ENCODE data around the gene KHDC3L.

- no peak for TF ChIP-seq ZNF488 (tag by site-specific recombination; IDR thresholded peaks at IDR 0.05)
- no peak for TF ChIP-seq SP2 (tag by site-specific recombination; IDR thresholded peaks at IDR 0.05)
- no peak for TF ChIP-seq ZNF513 (tag by site-specific recombination; IDR thresholded peaks at IDR 0.05)
- TF ChIP-seq ZNF121 (tag by site-specific recombination; IDR thresholded peaks at IDR 0.05): no peak
- TF ChIP-seq ZFP37 (tag by site-specific recombination; IDR thresholded peaks at IDR 0.05): no peak
- no peak for TF ChIP-seq ZNF280D (tag by site-specific recombination; IDR thresholded peaks at IDR 0.05)
- TF ChIP-seq ZNF544 (tag by site-specific recombination; IDR thresholded peaks at IDR 0.05): no peak
- no peak for TF ChIP-seq CTCF (tag by site-specific recombination; IDR thresholded peaks at IDR 0.05)
- TF ChIP-seq ZNF350 (tag by site-specific recombination; IDR thresholded peaks at IDR 0.05): no peak
- TF ChIP-seq ZNF580 (tag by site-specific recombination; IDR thresholded peaks at IDR 0.05): no peak
- TF ChIP-seq ZNF175 (tag by site-specific recombination; IDR thresholded peaks at IDR 0.05): no peak
- no peak for TF ChIP-seq ZSCAN16 (tag by site-specific recombination; IDR thresholded peaks at IDR 0.05)
These were observed 8.5 kb upstream of the KHDC3L start, which contains the start of gene DPPA5 for GRCh38 chr6:73353636-73354593.
